PC-3 (cell line): Measurements from ENCODE around the gene ADAMTS13. TPM values are rescaled to one million over a fixed set of nuclear protein-coding genes. Genes with fewer than 3 reads are reported as not detected.

Source experiments
- ATAC-seq: fragments of 200-7000 bp; cut with Tn5 transposase; 2 replicates; pipeline ENCODE4 v1.9.1; 2020; ENCODE audit warnings: mild to moderate bottlenecking, moderate library complexity
- BruUV-seq: library from RNA; stranded (reverse); fragments of 400-500 nt; replicated peaks from 2 replicates; lab custom pipeline; 2021; lab: Mats Ljungman, UMichigan
- CTCF ChIA-PET: fragments of 300-600 bp; sonication (Branson Sonifier 250); formaldehyde crosslinking; loops from one replicate; lab custom pipeline; 2022; ENCODE audit warnings: antibody characterized with exemption; lab: Charles Lee
- POLR2A ChIA-PET: fragments of 300-600 bp; sonication (Branson Sonifier 250); formaldehyde crosslinking; loops from one replicate; lab custom pipeline; 2022; ENCODE audit warnings: antibody characterized with exemption; ENCODE audit not compliant: unreplicated experiment; lab: Charles Lee
- DNase-seq: peaks from one replicate; pipeline ENCODE4 v3.0.0-alpha.2; 2015
- H2AFZ ChIP-seq: fragments of 300-600 bp; sonication (generic); 2 replicates; pipeline ENCODE4 v1.6.0; 2016; ENCODE audit warnings: antibody characterized with exemption, low read length
- H3F3A ChIP-seq: fragments of 300-600 bp; sonication (generic); one replicate; pipeline ENCODE4 v1.6.0; 2017; ENCODE audit warnings: antibody characterized with exemption, low read length, control low read depth, mild to moderate bottlenecking; ENCODE audit not compliant: unreplicated experiment
- H3K27ac ChIP-seq: fragments of 300-600 bp; sonication (generic); 2 replicates; pipeline ENCODE4 v1.5.1; 2016; ENCODE audit warnings: mild to moderate bottlenecking, low read length
- H3K27me3 ChIP-seq: fragments of 300-600 bp; sonication (generic); 2 replicates; pipeline ENCODE4 v1.6.1; 2016; ENCODE audit warnings: low read length, mixed read lengths
- H3K36me3 ChIP-seq: fragments of 300-600 bp; sonication (generic); 2 replicates; pipeline ENCODE4 v1.6.1; 2016; ENCODE audit warnings: low read depth, mixed run types, low read length, mixed read lengths
- H3K4me1 ChIP-seq: fragments of 300-600 bp; sonication (generic); 2 replicates; pipeline ENCODE4 v1.5.1; 2016; ENCODE audit warnings: low read length; ENCODE audit not compliant: insufficient read depth
- H3K4me2 ChIP-seq: fragments of 300-600 bp; sonication (generic); 2 replicates; pipeline ENCODE4 v1.6.0; 2016; ENCODE audit warnings: low read length
- H3K4me3 ChIP-seq: fragments of 300-600 bp; sonication (generic); 2 replicates; pipeline ENCODE4 v1.5.1; 2016; ENCODE audit warnings: mild to moderate bottlenecking, low read length, mixed read lengths
- H3K79me2 ChIP-seq: fragments of 300-600 bp; sonication (generic); 2 replicates; pipeline ENCODE4 v1.6.1; 2017; ENCODE audit warnings: low read length, mixed read lengths
- H3K9ac ChIP-seq: fragments of 300-600 bp; sonication (generic); 2 replicates; pipeline ENCODE4 v1.6.0; 2016; ENCODE audit warnings: mild to moderate bottlenecking, low read length
- H3K9me2 ChIP-seq: fragments of 300-600 bp; sonication (generic); replicated peaks from 2 replicates; pipeline ENCODE4 v1.6.1; 2016; ENCODE audit warnings: mixed run types, low read length, mixed read lengths
- H3K9me3 ChIP-seq: fragments of 300-600 bp; sonication (generic); 2 replicates; pipeline ENCODE4 v1.6.1; 2016; ENCODE audit warnings: low read length, mixed read lengths
- H4K20me1 ChIP-seq: fragments of 300-600 bp; sonication (generic); 2 replicates; pipeline ENCODE4 v1.6.1; 2016; ENCODE audit warnings: low read length, mixed read lengths
- EZH2 ChIP-seq: fragments of 300-600 bp; sonication (generic); IDR thresholded peaks from one replicate; pipeline ENCODE4 v1.6.1; 2017; ENCODE audit warnings: antibody characterized with exemption, mild to moderate bottlenecking, low read length; ENCODE audit not compliant: unreplicated experiment
- EZH2phosphoT487 ChIP-seq: fragments of 300-600 bp; sonication (generic); IDR thresholded peaks from 2 replicates; pipeline ENCODE4 v1.6.1; 2018; ENCODE audit warnings: mild to moderate bottlenecking, antibody characterized with exemption, low read length, borderline replicate concordance
- intact Hi-C: fragments of 100-400 bp; cut with micrococcal nuclease; formaldehyde crosslinking; loops from 2 replicates; pipeline ENCODE4 v1.9.0; 2023
- total RNA-seq: library from RNA; depleted of rRNA; stranded (reverse); fragments of >200 nt; gene quantifications from 2 replicates; pipeline ENCODE4 v1.2.3, GENCODE V29; 2014
- TF ChIP-seq, protein P1 (sequence below): fragments of 300-600 bp; sonication (generic); conservative IDR thresholded peaks from 2 replicates; pipeline ENCODE4 v1.5.1; 2017; ENCODE audit warnings: antibody characterized with exemption, low read depth, mild to moderate bottlenecking, low read length

The ADAMTS13 gene
- total RNA-seq, 1 experiment from 2014 or later = 0.95 TPM

DNA sequence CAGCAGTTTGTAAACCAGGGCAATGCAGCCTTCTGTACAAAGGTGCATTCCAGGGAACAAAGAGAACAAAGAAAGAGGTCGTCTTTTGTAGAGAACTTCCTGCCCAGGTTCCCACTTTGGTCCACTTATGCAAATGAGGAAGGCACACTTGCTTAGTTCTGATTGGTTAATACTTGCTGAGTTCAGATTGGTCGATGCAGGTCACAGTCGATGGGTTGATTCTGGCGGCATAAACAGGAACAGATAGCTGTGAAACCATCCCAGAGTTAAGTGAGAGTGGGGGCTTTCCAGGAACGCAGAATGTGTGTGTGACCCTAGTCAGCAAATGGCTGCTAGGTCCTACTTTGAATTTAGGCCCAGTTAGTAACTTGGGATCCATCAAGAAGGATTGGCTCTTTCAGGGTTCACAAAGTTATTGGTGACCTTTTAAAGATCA, 1.8 kb upstream of the ADAMTS13 start:
- ATAC-seq = no peak
- no peak overlapping the region for H3K4me3 ChIP-seq
- no peaks in the 10 kb centered on the region for H3F3A ChIP-seq
- TF ChIP-seq EZH2phosphoT487 = no peak
- no peak for TF ChIP-seq EZH2
- TF ChIP-seq, protein P1, sequence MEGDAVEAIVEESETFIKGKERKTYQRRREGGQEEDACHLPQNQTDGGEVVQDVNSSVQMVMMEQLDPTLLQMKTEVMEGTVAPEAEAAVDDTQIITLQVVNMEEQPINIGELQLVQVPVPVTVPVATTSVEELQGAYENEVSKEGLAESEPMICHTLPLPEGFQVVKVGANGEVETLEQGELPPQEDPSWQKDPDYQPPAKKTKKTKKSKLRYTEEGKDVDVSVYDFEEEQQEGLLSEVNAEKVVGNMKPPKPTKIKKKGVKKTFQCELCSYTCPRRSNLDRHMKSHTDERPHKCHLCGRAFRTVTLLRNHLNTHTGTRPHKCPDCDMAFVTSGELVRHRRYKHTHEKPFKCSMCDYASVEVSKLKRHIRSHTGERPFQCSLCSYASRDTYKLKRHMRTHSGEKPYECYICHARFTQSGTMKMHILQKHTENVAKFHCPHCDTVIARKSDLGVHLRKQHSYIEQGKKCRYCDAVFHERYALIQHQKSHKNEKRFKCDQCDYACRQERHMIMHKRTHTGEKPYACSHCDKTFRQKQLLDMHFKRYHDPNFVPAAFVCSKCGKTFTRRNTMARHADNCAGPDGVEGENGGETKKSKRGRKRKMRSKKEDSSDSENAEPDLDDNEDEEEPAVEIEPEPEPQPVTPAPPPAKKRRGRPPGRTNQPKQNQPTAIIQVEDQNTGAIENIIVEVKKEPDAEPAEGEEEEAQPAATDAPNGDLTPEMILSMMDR = no peak
- no peak overlapping the region for H3K4me2 ChIP-seq
- no peaks in the 10 kb centered on the region for H4K20me1 ChIP-seq
- H3K79me2 ChIP-seq = peaks cover 24% of the 10 kb centered on the region
- H3K36me3 ChIP-seq = peaks cover 3% of the 10 kb centered on the region
- no peak for DNase-seq
- no peaks in the 10 kb centered on the region for H3K9me3 ChIP-seq
- H3K4me1 ChIP-seq = peaks cover 7% of the 10 kb centered on the region; the same call in 1 of the 2 replicates
- no peak overlapping the region for H3K9ac ChIP-seq
- H3K27me3 ChIP-seq = no peaks in the 10 kb centered on the region
- H3K9me2 ChIP-seq = no peaks in the 10 kb centered on the region
- H2AFZ ChIP-seq = no peak overlapping the region
- no TSS peak for BruUV-seq
- ChIA-PET POLR2A (no interaction called here), CTCF (no interaction called here)
- H3K27ac ChIP-seq = no peak overlapping the region
- intact Hi-C loops = no loop called here

DNA sequence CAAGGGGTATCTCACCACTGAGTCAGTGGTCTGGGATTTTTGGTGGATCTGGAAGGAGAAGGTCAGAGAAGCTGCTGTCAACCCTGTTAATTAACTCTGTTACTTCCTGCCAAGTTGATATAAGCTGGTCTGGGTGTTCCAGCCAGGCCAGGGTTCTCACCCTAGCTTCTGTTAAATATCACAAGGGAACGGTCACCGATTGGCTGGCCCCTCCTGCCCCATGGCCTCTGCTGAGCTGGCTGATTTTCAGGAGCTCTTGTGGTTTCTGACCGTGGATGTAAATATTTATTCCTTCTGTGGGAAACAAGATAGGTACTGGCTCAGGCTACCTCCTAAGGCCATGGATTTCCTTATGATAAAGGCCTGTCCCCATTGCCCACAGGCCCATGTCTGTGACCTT, 1.0 kb downstream of the ADAMTS13 start:
- H3F3A ChIP-seq = no peaks in the 10 kb centered on the region
- no peaks in the 10 kb centered on the region for H3K4me1 ChIP-seq
- DNase-seq = no peak
- no peak overlapping the region for H3K4me2 ChIP-seq
- no peak overlapping the region for H3K27ac ChIP-seq
- H4K20me1 ChIP-seq = no peaks in the 10 kb centered on the region
- H3K9me3 ChIP-seq = no peaks in the 10 kb centered on the region
- no peaks in the 10 kb centered on the region for H3K79me2 ChIP-seq
- no peaks in the 10 kb centered on the region for H3K36me3 ChIP-seq
- no peaks in the 10 kb centered on the region for H3K27me3 ChIP-seq
- H3K9ac ChIP-seq = no peak overlapping the region
- ATAC-seq = no peak
- no peak overlapping the region for H3K4me3 ChIP-seq
- intact Hi-C loops = no loop called here
- ChIA-PET POLR2A (no interaction called here), CTCF (interaction anchor here (0.5 kb wide), 1 partner anchor 64 kb away, joined by 4 read pairs; no protein-coding TSS in a partner anchor)
- H2AFZ ChIP-seq = no peak overlapping the region
- TF ChIP-seq EZH2 (no peak), EZH2phosphoT487 (no peak)
- TF ChIP-seq, protein P1 = no peak
- H3K9me2 ChIP-seq = no peaks in the 10 kb centered on the region
- no TSS peak for BruUV-seq

DNA sequence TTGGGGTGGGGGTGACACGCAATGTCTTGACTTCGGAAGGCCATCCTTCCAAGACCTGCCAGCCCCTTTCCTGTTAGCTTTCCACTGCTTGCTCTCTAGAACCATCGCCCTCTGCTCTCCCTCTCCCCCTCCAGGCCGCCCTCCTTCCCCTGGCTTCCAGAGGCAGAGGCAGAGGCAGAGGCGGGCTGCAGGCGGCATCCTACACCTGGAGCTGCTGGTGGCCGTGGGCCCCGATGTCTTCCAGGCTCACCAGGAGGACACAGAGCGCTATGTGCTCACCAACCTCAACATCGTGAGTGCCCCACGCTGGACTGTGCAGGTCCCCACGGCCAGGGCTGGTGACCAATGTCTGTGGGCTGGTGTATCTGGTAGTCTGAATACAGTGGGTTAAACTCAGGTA, 2.0 kb downstream of the ADAMTS13 start:
- TF ChIP-seq, protein P1 = no peak
- TF ChIP-seq EZH2phosphoT487 (no peak), EZH2 (no peak)
- CTCF ChIA-PET = no interaction called here

More for the DNA sequence above, 2.0 kb downstream of the ADAMTS13 start:
- BruUV-seq = no TSS peak
- Histone ChIP-seq H2AFZ (no peak overlapping the region), H3K9me2 (no peaks in the 10 kb centered on the region), H3K4me1 (no peaks in the 10 kb centered on the region), H3K9me3 (no peaks in the 10 kb centered on the region), H3F3A (no peaks in the 10 kb centered on the region), H3K4me2 (no peak overlapping the region), H4K20me1 (no peaks in the 10 kb centered on the region), H3K79me2 (no peaks in the 10 kb centered on the region), H3K27ac (no peak overlapping the region), H3K9ac (no peak overlapping the region), H3K36me3 (no peaks in the 10 kb centered on the region), H3K27me3 (no peaks in the 10 kb centered on the region), H3K4me3 (no peak overlapping the region)
- POLR2A ChIA-PET = no interaction called here
- ATAC-seq (no peak), DNase-seq (no peak)
- intact Hi-C loops = no loop called here
